HG02623 (cell line): ENCODE measurements around the gene INTS13.
"Not testable (repeated sequence)": the region's sequence is repeated elsewhere in the genome, so short reads cannot be mapped to it uniquely, and the experiment has no call there.

Experiments
- ATAC-seq: cut with Tn5 transposase; IDR thresholded peaks from one replicate; pipeline ENCODE4 v1.9.1; 2021; ENCODE audit warnings: moderate library complexity; ENCODE audit not compliant: unreplicated experiment

Gene INTS13, protein sequence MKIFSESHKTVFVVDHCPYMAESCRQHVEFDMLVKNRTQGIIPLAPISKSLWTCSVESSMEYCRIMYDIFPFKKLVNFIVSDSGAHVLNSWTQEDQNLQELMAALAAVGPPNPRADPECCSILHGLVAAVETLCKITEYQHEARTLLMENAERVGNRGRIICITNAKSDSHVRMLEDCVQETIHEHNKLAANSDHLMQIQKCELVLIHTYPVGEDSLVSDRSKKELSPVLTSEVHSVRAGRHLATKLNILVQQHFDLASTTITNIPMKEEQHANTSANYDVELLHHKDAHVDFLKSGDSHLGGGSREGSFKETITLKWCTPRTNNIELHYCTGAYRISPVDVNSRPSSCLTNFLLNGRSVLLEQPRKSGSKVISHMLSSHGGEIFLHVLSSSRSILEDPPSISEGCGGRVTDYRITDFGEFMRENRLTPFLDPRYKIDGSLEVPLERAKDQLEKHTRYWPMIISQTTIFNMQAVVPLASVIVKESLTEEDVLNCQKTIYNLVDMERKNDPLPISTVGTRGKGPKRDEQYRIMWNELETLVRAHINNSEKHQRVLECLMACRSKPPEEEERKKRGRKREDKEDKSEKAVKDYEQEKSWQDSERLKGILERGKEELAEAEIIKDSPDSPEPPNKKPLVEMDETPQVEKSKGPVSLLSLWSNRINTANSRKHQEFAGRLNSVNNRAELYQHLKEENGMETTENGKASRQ

GRCh38 chr12:26937863-26938700, at the start of gene INTS13, which contains the start of gene FGFR1OP2:
TSS of gene INTS13 (minus strand) at chr12:26937981. CDS start at chr12:26936803, 1,178 bp downstream.
TSS of gene FGFR1OP2 (plus strand) at chr12:26938470. CDS start at chr12:26954159, 15,689 bp downstream.
- peak; percentile 71 for ATAC-seq

- ATAC-seq, result no peak
Observed at GRCh38 chr12:26982866-26983265, 45.1 kb upstream of the INTS13 start.

DNA sequence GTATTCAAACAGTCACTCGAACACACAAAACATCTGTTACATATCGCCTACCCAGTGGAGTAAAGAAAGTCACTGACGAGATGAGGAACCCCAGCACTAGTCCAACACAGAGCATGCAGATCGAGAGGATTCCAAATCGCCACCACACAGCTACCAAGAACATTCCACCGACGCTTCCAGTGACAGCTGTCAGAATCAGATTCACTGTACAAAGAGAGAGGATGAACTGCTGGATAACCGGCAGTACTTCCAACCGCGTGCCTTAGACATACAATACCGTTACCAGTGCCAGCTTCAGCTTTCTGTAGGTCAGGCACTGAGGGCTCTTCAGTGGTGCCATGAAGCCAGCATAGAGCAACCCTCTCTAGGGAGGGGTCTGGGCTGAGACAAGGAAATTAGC, 42.0 kb upstream of the INTS13 start:
- ATAC-seq, result no peak

DNA sequence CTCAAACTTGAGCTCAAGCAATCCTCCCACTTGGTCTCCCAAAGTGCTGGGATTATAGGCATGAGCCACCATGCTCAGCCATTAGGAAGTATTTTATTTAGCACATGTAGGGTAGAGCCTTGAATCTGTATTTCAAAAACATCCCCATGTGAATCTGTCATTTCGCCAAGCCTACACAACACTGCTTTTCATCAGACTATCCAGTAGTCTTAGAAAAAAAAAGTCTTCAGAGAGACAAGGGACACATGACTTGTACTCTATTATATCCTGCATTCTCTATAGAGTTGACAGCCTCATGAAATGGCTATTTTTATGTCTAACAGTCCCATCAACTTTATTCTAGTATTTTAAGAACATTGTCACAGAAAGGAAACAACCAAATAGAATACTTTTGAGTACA, 41.0 kb upstream of the INTS13 start:
- ATAC-seq, result no peak

- ATAC-seq, result no peak
Observed at GRCh38 chr12:26976687-26977086, 38.9 kb upstream of the INTS13 start.

DNA sequence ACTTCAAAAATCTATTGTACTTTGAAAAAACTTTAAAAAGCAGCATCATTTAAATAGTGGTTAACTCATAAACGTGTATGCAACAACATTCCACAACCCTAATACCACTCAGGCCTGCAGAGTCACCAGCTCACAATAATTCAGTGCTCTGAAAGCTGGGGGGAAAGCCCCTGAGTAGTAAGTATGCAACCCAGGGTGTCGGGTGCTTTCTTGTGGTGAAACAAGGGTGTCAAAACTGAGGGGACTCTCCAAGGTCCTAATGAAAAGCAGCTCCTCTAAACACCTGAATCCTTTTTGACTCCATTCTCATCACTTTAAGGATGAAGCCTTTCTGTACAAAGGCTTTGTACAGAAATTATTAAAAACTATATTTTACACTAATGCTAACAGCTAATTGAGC, 34.2 kb upstream of the INTS13 start:
- ATAC-seq, result peak; percentile 97

- ATAC-seq, result no peak
Observed at GRCh38 chr12:26970136-26970535, 32.4 kb upstream of the INTS13 start.

DNA sequence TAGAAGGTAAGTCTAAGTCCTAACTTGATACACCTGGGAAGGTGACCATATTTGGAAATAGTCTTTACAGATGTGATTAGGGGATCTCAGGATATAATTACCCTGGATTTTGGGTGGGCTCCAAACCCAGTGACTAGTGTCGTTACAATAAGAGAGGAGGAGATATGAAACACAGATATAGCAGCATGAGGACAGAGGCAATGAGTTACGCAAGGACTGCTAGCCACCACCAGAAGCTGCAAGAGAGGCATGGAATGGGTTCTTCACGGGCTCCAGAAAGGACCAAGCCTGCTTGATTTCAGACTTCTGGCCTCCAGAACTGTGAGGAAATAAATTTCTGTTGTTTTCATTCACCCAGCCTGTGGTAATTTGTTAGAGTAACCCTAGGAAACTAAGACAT, 29.1 kb upstream of the INTS13 start:
- ATAC-seq, result no peak

DNA sequence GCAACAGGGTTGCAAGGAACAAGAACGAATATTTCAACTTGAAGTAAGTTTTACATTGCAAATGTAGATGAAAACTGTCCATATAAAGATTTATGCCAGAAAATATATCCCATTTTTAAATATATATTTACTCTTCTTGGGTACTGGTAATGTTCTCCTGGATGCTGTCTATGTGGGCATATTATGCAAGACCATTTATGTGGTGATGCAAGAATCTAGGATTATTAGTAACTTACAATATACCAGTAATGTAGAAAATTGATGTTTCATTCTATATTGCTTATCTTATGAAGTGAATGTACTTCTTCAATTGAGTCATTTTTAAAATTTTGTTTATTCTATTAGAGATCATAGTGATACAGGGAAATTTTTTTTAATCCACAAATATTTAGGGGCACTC, 25.6 kb upstream of the INTS13 start:
- ATAC-seq, result no peak

GRCh38 chr12:26961803-26962202, 24.0 kb upstream of the INTS13 start:
- no peak for ATAC-seq

- not testable (repeated sequence) for ATAC-seq
Observed at GRCh38 chr12:26961391-26961790, 23.6 kb upstream of the INTS13 start.

DNA sequence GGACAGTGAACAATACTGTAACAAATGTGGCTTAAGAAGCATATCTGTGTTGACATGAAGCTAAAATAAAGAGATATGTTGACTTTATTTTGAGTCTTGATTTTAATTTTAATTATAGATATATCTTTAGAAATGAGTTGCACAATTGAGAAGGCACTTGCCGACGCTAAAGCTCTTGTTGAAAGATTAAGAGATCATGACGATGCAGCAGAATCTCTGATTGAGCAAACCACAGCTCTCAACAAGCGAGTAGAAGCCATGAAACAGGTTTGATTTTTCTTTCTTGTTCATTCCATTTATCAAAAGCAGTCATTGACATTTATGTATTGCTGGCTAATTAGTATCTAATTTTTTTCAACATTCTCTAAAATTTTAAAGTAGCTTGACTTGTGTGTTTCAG, 16.2 kb upstream of the INTS13 start:
- ATAC-seq, result no peak

DNA sequence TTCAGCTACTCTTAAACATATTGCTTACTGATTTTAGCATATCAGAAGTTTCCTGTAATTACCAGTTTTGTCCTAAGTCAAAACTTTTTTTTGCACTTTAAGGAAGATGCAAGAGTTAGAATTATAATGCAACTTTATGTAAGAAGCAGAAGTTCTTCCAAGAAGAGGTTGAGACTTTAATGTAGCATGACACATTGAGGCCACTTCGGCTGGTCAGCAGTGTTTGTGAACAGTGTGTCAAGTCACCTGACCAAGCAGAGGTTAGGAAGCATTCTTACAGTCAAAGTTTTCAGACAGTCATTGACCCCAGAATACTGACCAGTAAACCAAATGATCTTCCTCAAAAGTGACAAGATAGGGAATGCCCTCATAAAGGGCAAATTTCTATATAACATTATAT, 15.7 kb upstream of the INTS13 start:
- ATAC-seq, result no peak

- no peak for ATAC-seq
Observed at GRCh38 chr12:26948309-26948708, 10.5 kb upstream of the INTS13 start.

- no peak for ATAC-seq
Observed at GRCh38 chr12:26941215-26941594, 3.4 kb upstream of the INTS13 start.

GRCh38 chr12:26940516-26941214, 2.9 kb upstream of the INTS13 start:
- no peak for ATAC-seq

DNA sequence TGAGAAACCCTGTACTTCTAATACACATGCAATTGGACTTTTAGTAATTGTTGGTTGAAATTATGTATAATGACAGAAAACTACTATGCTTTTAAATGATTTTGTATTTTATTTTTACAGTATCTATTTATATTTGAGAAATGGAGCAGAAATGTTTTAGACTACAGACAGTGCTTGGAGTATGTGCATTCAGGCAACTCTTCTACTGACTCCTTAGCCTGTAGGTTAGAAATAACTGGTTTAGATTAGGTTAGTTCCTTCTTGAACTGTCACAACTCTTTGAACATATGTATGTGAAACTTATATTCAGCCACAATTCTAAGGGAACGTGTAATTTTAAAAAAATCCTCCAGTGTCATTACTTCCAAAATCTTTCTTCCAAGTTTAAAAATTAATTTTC, 2.2 kb upstream of the INTS13 start:
- ATAC-seq, result no peak

DNA sequence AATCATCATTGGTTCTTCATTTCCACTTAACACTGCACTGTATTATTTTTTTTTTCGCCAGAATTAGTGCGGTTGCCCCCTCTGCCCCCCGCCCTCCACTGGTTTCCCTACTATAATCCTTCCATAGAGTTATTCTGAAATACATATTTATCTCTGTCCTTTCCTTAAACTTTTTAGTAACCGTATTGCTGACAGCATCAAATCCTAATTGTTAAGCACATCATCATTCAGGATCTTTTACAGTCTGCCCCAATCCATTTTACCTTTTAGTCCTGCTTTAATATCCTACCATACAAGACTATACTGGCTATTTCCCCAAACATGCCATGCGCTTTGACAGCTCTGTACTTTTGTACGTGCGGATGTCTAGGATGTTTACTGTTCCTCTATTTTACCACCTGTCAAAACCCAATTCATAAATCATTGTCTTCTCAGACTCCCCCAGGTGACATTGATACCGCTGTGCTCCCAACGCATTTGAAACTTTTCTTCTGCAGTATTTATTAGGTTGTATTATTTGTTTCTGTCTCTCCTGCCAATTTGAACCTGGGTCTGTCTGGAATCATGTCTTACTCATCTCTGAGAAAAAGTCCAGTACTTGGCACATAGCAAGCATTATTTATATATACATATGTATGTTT, 1.5 kb upstream of the INTS13 start:
- no peak for ATAC-seq

- ATAC-seq, result peak; percentile 2
Observed at GRCh38 chr12:26938701-26939062, 901 bp upstream of the INTS13 start.

GRCh38 chr12:26937443-26937862, 328 bp downstream of the INTS13 start:
- ATAC-seq, result no peak
